ENCODE measurements around the gene PPP1R37. TPM values are rescaled to one million over a fixed set of nuclear protein-coding genes. Genes with fewer than 3 reads are reported as not detected.

The PPP1R37 gene
- total RNA-seq, 4 donors from 2014 or later, result 13.6 to 23.7 (median 19.4) TPM

- no peak for DNase-seq (ENCODE audit: low spot score)
- no peak for TF ChIP-seq CTCF (IDR thresholded peaks at IDR 0.05)
- ATAC-seq (ENCODE audit: low FRiP score), result no peak
These were observed 42.9 kb upstream of the PPP1R37 start for GRCh38 chr19:45050036-45050435.

GRCh38 chr19:45051929-45052579 lies 40.9 kb upstream of the PPP1R37 start:
- DNase-seq (ENCODE audit: low spot score) (no peak), ATAC-seq (ENCODE audit: low FRiP score) (no peak)
- no peak for TF ChIP-seq CTCF (IDR thresholded peaks at IDR 0.05)

GRCh38 chr19:45056831-45057230 lies 36.1 kb upstream of the PPP1R37 start:
- DNase-seq (ENCODE audit: low spot score) (no peak), ATAC-seq (ENCODE audit: low FRiP score) (no peak)
- TF ChIP-seq CTCF (IDR thresholded peaks at IDR 0.05), result no peak

GRCh38 chr19:45057444-45057843 lies 35.5 kb upstream of the PPP1R37 start:
- ATAC-seq (ENCODE audit: low FRiP score) (no peak), DNase-seq (ENCODE audit: low spot score) (no peak)
- no peak for TF ChIP-seq CTCF (IDR thresholded peaks at IDR 0.05)

- TF ChIP-seq CTCF (IDR thresholded peaks at IDR 0.05), result no peak
- no peak for DNase-seq (ENCODE audit: low spot score)
- no peak for ATAC-seq (ENCODE audit: low FRiP score)
These were observed 34.3 kb upstream of the PPP1R37 start for GRCh38 chr19:45058622-45059159.

- TF ChIP-seq CTCF (IDR thresholded peaks at IDR 0.05), result peak in 1 of 3 donors; percentile 20
- ATAC-seq (ENCODE audit: low FRiP score) (no peak), DNase-seq (ENCODE audit: low spot score) (peak; percentile 89)
These were observed 33.6 kb upstream of the PPP1R37 start for GRCh38 chr19:45059258-45059965.

Data from omental fat pad (tissue), 4 donors.